Ovary (tissue), 9 donors: ENCODE results near the gene TTC3. TPM values are rescaled to one million over a fixed set of nuclear protein-coding genes. Genes with fewer than 3 reads are reported as not detected.
"Not testable (repeated sequence)": the region's sequence is repeated elsewhere in the genome, so short reads cannot be mapped to it uniquely, and the experiment has no call there.

Experiments used
- DNase-seq, 5 donors: peaks; one replicate each; pipeline ENCODE4 v3.0.0-alpha.2; 2019 to 2020
- H3K27ac ChIP-seq, 2 donors: fragments of 200-600 bp; one replicate each; pipeline versions ENCODE4 v1.5.1 to v1.8.0; 2019 to 2022
- H3K27me3 ChIP-seq: fragments of 200-600 bp; one replicate; pipeline ENCODE4 v1.8.0; 2022
- H3K36me3 ChIP-seq: fragments of 200-600 bp; sonication (generic); one replicate; pipeline ENCODE4 v1.5.1; 2019
- H3K4me1 ChIP-seq: one replicate; pipeline ENCODE4 v1.8.1; 2013; ENCODE audit warnings: mild to moderate bottlenecking, moderate library complexity; ENCODE audit not compliant: insufficient read depth
- H3K4me3 ChIP-seq: fragments of 200-600 bp; sonication (generic); one replicate; pipeline ENCODE4 v1.5.1; 2017
- H3K9me3 ChIP-seq, 2 donors: fragments of 200-600 bp in 1 of 2; sonication (generic) in 1 of 2; one replicate each; pipeline versions ENCODE4 v1.5.1 to v1.8.1; 2013 to 2019; ENCODE audit warnings: mild to moderate bottlenecking in 1 of 2, moderate library complexity in 1 of 2
- EP300 ChIP-seq: sonication (generic); formaldehyde crosslinking; IDR thresholded peaks from one replicate; pipeline ENCODE4 v1.6.1; 2017; ENCODE audit warnings: antibody characterized with exemption
- POLR2A ChIP-seq: fragments of 450-650 bp; IDR thresholded peaks from one replicate; pipeline ENCODE4 v1.6.1; 2017; ENCODE audit warnings: antibody characterized with exemption, mild to moderate bottlenecking, moderate library complexity
- WGBS, 3 donors: extraction: QIAGEN DNeasy Blood & Tissue Kit in 1 of 3; methylation state at CpG; one replicate each; pipeline versions ENCODE4 v1.1.5 to v1.1.7; 2013 to 2017; 5-methylcytosine and 5-hydroxymethylcytosine counted together
- intact Hi-C, 4 donors: fragments of 100-400 bp; cut with DNase I; formaldehyde crosslinking; loops; one replicate each; pipeline versions ENCODE4 v1.11.0 to v1.15.1; 2022 to 2023
- polyA plus RNA-seq, 2 donors: library from polyadenylated mRNA; stranded (reverse); fragments of 200-250 nt in 1 of 2; fragments of 350-450 nt in 1 of 2; fragmentation: Illumina TruSeq in 1 of 2; extraction: RNeasy Lipid Tissue Mini Kit (QIAGEN cat#74804) in 1 of 2; gene quantifications; one replicate each; pipeline ENCODE4 v1.2.3, GENCODE V29; 2013 to 2014
- total RNA-seq, 7 donors: library from RNA; depleted of rRNA in 2 of 7; stranded (reverse); fragments of >200 nt in 2 of 7; fragmentation: NEBNext Ultra II Directional in 3 of 7; extraction: Animal tissue kit (Norgen Biotek cat#: 25700) in 3 of 7; gene quantifications; one replicate each; pipeline versions ENCODE4 v1.1.0 to v1.2.4, GENCODE V29; 2016 to 2023
- TF ChIP-seq, protein P1 (sequence below), 3 donors: fragments of 450-650 bp in 2 of 3; fragments of 200-600 bp in 1 of 3; IDR thresholded peaks; one replicate each; pipeline versions ENCODE4 v1.5.1 to v1.8.0; 2016 to 2022; ENCODE audit warnings: antibody characterized with exemption in 3 of 3, mild to moderate bottlenecking in 1 of 3
- donor health status: DM: no; HTN: no; CAD: no; lungs with moderate emphysema.
- donor health status: DM: no; HTN: no; CAD: no.
- donor health status: Bipolar disorder and iron deficiency.
- donor health status: DM: yes; HTN: yes; CAD: no.
- donor health status: DM: no; HTN: no; CAD: no.
- donor health status: DM: yes; HTN: yes; CAD: no.

Gene TTC3
- total and polyA plus RNA-seq, 9 donors, result 58.2 to 192 (median 155) TPM

DNA sequence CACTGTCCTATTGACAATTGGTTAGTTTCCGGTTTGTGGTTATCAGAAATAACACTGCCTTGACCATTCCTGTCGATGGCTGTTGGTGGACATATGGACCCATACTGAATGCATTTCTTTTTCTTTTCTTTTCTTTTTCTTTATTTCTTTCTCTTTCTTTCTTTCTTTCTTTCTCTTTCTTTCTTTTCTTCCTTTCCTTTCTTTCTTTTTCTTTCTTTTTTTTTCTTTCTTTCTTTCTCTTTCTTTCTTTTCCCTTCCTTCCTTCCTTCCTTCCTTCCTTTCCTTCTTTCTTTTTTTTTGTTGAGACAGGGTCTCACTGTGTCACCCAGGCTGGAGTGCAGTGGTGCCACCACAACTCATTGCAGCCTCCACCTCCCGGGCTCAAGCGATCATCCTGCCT lies 42.2 kb upstream of the TTC3 start:
- Histone ChIP-seq H3K27ac (no peak overlapping the region), H3K4me3 (no peak overlapping the region), H3K36me3 (no peaks in the 10 kb centered on the region), H3K27me3 (no peaks in the 10 kb centered on the region), H3K4me1 (no peaks in the 10 kb centered on the region), H3K9me3 (no peaks in the 10 kb centered on the region)
- TF ChIP-seq EP300 (no peak), POLR2A (no peak)
- TF ChIP-seq, protein P1, sequence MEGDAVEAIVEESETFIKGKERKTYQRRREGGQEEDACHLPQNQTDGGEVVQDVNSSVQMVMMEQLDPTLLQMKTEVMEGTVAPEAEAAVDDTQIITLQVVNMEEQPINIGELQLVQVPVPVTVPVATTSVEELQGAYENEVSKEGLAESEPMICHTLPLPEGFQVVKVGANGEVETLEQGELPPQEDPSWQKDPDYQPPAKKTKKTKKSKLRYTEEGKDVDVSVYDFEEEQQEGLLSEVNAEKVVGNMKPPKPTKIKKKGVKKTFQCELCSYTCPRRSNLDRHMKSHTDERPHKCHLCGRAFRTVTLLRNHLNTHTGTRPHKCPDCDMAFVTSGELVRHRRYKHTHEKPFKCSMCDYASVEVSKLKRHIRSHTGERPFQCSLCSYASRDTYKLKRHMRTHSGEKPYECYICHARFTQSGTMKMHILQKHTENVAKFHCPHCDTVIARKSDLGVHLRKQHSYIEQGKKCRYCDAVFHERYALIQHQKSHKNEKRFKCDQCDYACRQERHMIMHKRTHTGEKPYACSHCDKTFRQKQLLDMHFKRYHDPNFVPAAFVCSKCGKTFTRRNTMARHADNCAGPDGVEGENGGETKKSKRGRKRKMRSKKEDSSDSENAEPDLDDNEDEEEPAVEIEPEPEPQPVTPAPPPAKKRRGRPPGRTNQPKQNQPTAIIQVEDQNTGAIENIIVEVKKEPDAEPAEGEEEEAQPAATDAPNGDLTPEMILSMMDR (IDR thresholded peaks at IDR 0.05), result no peak
- intact Hi-C loops, result no loop called here
- WGBS, 3 donors, result 93 to 98% (median 97%) methylated on average over 4 of the region's 4 CpGs
- no peak for DNase-seq

DNA sequence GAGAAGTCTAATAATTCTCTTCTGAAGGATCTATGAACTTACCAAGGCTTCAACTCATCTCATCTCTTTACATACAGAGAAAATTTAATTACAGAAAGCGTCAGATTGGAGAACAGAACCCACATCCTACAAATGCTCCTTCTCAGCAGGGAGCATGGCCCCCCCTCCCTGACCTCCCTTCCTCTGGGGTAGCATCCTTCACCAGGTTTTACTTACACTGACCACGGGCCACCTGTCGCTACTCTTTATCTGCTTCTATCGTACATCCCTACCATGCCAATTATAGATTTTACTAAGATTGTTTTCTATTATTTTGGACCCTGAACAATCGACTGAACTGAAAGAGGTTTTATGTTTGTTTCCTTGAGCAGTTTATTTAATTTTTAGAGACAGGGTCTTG lies 40.8 kb upstream of the TTC3 start:
- 83 to 85% (median 85%) methylated on average over 5 of the region's 5 CpGs for WGBS, 3 donors

DNA sequence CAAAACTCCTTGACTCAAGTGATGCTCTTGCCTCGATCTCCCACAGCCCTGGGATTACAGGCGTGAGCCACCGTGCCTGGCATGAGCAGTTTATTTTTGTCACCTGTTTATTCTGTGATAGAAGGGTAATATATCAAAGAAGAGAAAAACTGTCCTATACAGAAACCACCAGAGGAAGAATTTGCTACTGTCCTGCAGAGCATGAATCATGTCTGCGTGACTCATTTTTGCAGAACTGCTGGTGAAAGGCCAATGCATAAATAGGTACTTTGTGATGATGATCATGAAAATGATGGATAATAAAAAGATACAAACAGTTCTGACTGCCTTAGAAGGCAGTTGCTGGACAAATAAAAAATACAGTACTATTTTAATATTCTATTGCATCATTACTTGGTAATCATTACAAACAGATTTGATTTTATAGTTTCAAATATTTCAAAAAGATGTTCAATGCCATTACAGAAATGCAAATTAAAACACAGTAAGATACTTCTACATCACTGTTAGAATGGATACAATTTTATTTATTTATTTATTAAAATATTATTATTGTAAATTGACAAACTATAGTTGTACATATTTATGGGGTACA lies 40.1 kb upstream of the TTC3 start:
- no peaks in the 10 kb centered on the region for H3K36me3 ChIP-seq
- no peak overlapping the region for H3K4me3 ChIP-seq
- no peak overlapping the region for H3K27ac ChIP-seq
- TF ChIP-seq EP300, result no peak
- TF ChIP-seq POLR2A, result no peak
- TF ChIP-seq, protein P1 (IDR thresholded peaks at IDR 0.05), result no peak
- no peaks in the 10 kb centered on the region for H3K9me3 ChIP-seq
- WGBS, 3 donors, result 49 to 68% (median 58%) methylated on average over 4 of the region's 4 CpGs
- no peaks in the 10 kb centered on the region for H3K4me1 ChIP-seq
- no peaks in the 10 kb centered on the region for H3K27me3 ChIP-seq
- intact Hi-C loops, result no loop called here
- DNase-seq, result no peak

More for the DNA sequence above, 40.8 kb upstream of the TTC3 start:
- no peaks in the 10 kb centered on the region for H3K27me3 ChIP-seq
- H3K9me3 ChIP-seq, result no peaks in the 10 kb centered on the region
- H3K36me3 ChIP-seq, result no peaks in the 10 kb centered on the region
- DNase-seq, result no peak
- TF ChIP-seq EP300, result no peak
- no peak for TF ChIP-seq POLR2A
- TF ChIP-seq, protein P1 (IDR thresholded peaks at IDR 0.05), result no peak
- intact Hi-C loops, result no loop called here
- H3K4me1 ChIP-seq, result no peaks in the 10 kb centered on the region
- H3K4me3 ChIP-seq, result no peak overlapping the region
- no peak overlapping the region for H3K27ac ChIP-seq

DNA sequence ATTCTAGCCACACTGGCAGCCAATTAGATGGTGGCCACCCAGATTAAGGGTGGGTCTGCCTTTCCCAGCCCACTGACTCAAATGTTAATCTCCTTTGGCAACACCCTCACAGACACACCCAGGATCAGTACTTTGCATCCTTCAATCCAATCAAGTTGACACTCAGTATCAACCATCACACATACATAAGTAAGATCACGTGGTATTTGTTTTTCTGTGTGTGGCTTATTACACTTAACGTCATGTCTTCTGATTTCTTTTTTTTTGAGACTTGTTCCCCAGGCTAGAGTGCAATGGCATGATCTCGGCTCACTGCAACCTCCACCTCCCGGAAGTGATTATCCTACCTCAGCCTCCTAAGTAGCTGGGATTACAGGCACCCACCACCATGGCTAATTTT lies 38.7 kb upstream of the TTC3 start:
- H3K27me3 ChIP-seq, H3K36me3 ChIP-seq, DNase-seq, intact Hi-C loops, H3K27ac ChIP-seq, H3K4me1 ChIP-seq, H3K9me3 ChIP-seq, H3K4me3 ChIP-seq: not testable (repeated sequence)
- WGBS, 3 donors, result 83 to 93% (median 91%) methylated on average over 4 of the region's 4 CpGs

DNA sequence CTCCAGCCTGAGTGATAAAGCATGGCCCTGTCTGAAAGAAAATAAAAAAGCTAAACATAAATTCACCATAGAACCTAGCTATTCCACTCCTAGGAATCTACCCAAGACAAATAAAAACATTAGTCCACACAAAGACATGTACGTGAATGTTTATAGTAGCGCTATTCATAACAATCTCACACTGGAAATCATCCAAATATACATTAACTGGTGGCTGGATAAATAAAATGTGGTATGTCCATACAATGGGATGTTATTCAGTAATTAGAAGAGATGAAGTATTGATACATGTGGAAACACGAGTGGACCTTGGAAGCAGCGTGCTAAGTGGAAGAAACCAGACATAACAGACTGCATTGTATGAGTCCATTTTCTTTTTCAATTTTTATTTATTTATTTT lies 36.9 kb upstream of the TTC3 start:
- WGBS, 3 donors, result 77 to 83% (median 83%) methylated on average over 4 of the region's 4 CpGs
- Histone ChIP-seq H3K4me3 (no peak overlapping the region), H3K4me1 (no peaks in the 10 kb centered on the region), H3K27me3 (no peaks in the 10 kb centered on the region), H3K9me3 (no peaks in the 10 kb centered on the region), H3K27ac (no peak overlapping the region), H3K36me3 (no peaks in the 10 kb centered on the region)
- TF ChIP-seq, protein P1 (IDR thresholded peaks at IDR 0.05), result no peak
- TF ChIP-seq EP300 (no peak), POLR2A (no peak)
- DNase-seq, result no peak
- intact Hi-C loops, result no loop called here
